ENCODE results near the gene SCAMP1. TPM values are rescaled to one million over a fixed set of nuclear protein-coding genes. Genes with fewer than 3 reads are reported as not detected.

The SCAMP1 gene
- polyA plus RNA-seq, 4 donors: 3.5 to 24.5 (median 7.7) TPM

GRCh38 chr5:78496373-78496772 lies 136.0 kb downstream of the SCAMP1 start:
- no peak for FAIRE-seq
- Histone ChIP-seq H3K9me3 (ENCODE audit: control insufficient read depth in 2 of 2, insufficient read depth in 1 of 2, low read depth in 1 of 2, low read length in 1 of 2) (no peaks in the 10 kb centered on the region), H3K27ac (ENCODE audit: low read depth in 1 of 3, low read length in 2 of 3) (peak overlapping the region in 1 of 3 donors; percentile 41), H3K27me3 (ENCODE audit: control insufficient read depth in 3 of 3, insufficient read depth in 3 of 3, low read length in 3 of 3) (no peaks in the 10 kb centered on the region), H3K4me1 (ENCODE audit: control insufficient read depth in 3 of 3, insufficient read depth in 2 of 3, low read depth in 1 of 3, low read length in 2 of 3) (peaks cover 9 to 17% (median 12%) of the 10 kb centered on the region in 3 donors), H3K4me3 (ENCODE audit: low read depth in 1 of 3, low read length in 3 of 3) (no peak overlapping the region), H3K36me3 (ENCODE audit: control insufficient read depth in 3 of 3, insufficient read depth in 2 of 3, low read depth in 1 of 3, low read length in 3 of 3) (peaks cover 0 to 31% (median 0%) of the 10 kb centered on the region in 3 donors)
- no peak for DNase-seq

GRCh38 chr5:78497573-78498533 lies 137.4 kb downstream of the SCAMP1 start:
- H3K9me3 ChIP-seq (ENCODE audit: control insufficient read depth in 2 of 2, insufficient read depth in 1 of 2, low read depth in 1 of 2, low read length in 1 of 2): no peaks in the 10 kb centered on the region
- H3K27ac ChIP-seq (ENCODE audit: low read depth in 1 of 3, low read length in 2 of 3): no peak overlapping the region
- FAIRE-seq (no peak), DNase-seq (no peak)
- peaks cover 9 to 17% (median 12%) of the 10 kb centered on the region in 3 donors for H3K4me1 ChIP-seq (ENCODE audit: control insufficient read depth in 3 of 3, insufficient read depth in 2 of 3, low read depth in 1 of 3, low read length in 2 of 3)
- H3K27me3 ChIP-seq (ENCODE audit: control insufficient read depth in 3 of 3, insufficient read depth in 3 of 3, low read length in 3 of 3): no peaks in the 10 kb centered on the region
- peaks cover 0 to 24% (median 0%) of the 10 kb centered on the region in 3 donors for H3K36me3 ChIP-seq (ENCODE audit: control insufficient read depth in 3 of 3, insufficient read depth in 2 of 3, low read depth in 1 of 3, low read length in 3 of 3)
- H3K4me3 ChIP-seq (ENCODE audit: low read depth in 1 of 3, low read length in 3 of 3): no peak overlapping the region
- WGBS, 3 donors: 63 to 85% (median 82%) methylated on average over 13 of the region's 13 CpGs

- 17 to 70% (median 45%) methylated on average over 1 of the region's 1 CpG for WGBS, 3 donors
- Histone ChIP-seq H3K36me3 (ENCODE audit: control insufficient read depth in 3 of 3, insufficient read depth in 2 of 3, low read depth in 1 of 3, low read length in 3 of 3) (peaks cover 0 to 15% (median 0%) of the 10 kb centered on the region in 3 donors), H3K9me3 (ENCODE audit: control insufficient read depth in 2 of 2, insufficient read depth in 1 of 2, low read depth in 1 of 2, low read length in 1 of 2) (no peaks in the 10 kb centered on the region), H3K4me3 (ENCODE audit: low read depth in 1 of 3, low read length in 3 of 3) (no peak overlapping the region), H3K27me3 (ENCODE audit: control insufficient read depth in 3 of 3, insufficient read depth in 3 of 3, low read length in 3 of 3) (no peaks in the 10 kb centered on the region), H3K27ac (ENCODE audit: low read depth in 1 of 3, low read length in 2 of 3) (no peak overlapping the region), H3K4me1 (ENCODE audit: control insufficient read depth in 3 of 3, insufficient read depth in 2 of 3, low read depth in 1 of 3, low read length in 2 of 3) (peaks cover 9 to 17% (median 12%) of the 10 kb centered on the region in 3 donors)
- no peak for DNase-seq
- FAIRE-seq: no peak
Measured at GRCh38 chr5:78499485-78499884, 139.1 kb downstream of the SCAMP1 start.

- H3K9me3 ChIP-seq (ENCODE audit: control insufficient read depth in 2 of 2, insufficient read depth in 1 of 2, low read depth in 1 of 2, low read length in 1 of 2): no peaks in the 10 kb centered on the region
- no peak overlapping the region for H3K4me3 ChIP-seq (ENCODE audit: low read depth in 1 of 3, low read length in 3 of 3)
- FAIRE-seq: no peak
- H3K27me3 ChIP-seq (ENCODE audit: control insufficient read depth in 3 of 3, insufficient read depth in 3 of 3, low read length in 3 of 3): no peaks in the 10 kb centered on the region
- no peak for DNase-seq
- H3K27ac ChIP-seq (ENCODE audit: low read depth in 1 of 3, low read length in 2 of 3): no peak overlapping the region
- H3K36me3 ChIP-seq (ENCODE audit: control insufficient read depth in 3 of 3, insufficient read depth in 2 of 3, low read depth in 1 of 3, low read length in 3 of 3): peaks cover 0 to 19% (median 0%) of the 10 kb centered on the region in 3 donors
- peaks cover 9 to 21% (median 12%) of the 10 kb centered on the region in 3 donors for H3K4me1 ChIP-seq (ENCODE audit: control insufficient read depth in 3 of 3, insufficient read depth in 2 of 3, low read depth in 1 of 3, low read length in 2 of 3)
- 61 to 76% (median 75%) methylated on average over 2 of the region's 2 CpGs for WGBS, 3 donors
Measured at GRCh38 chr5:78500028-78500427, 139.6 kb downstream of the SCAMP1 start.

GRCh38 chr5:78500871-78501270 lies 140.5 kb downstream of the SCAMP1 start:
- Histone ChIP-seq H3K9me3 (ENCODE audit: control insufficient read depth in 2 of 2, insufficient read depth in 1 of 2, low read depth in 1 of 2, low read length in 1 of 2) (no peaks in the 10 kb centered on the region), H3K36me3 (ENCODE audit: control insufficient read depth in 3 of 3, insufficient read depth in 2 of 3, low read depth in 1 of 3, low read length in 3 of 3) (peaks cover 0 to 19% (median 0%) of the 10 kb centered on the region in 3 donors), H3K4me1 (ENCODE audit: control insufficient read depth in 3 of 3, insufficient read depth in 2 of 3, low read depth in 1 of 3, low read length in 2 of 3) (peaks cover 7 to 20% (median 15%) of the 10 kb centered on the region in 3 donors), H3K27ac (ENCODE audit: low read depth in 1 of 3, low read length in 2 of 3) (no peak overlapping the region), H3K4me3 (ENCODE audit: low read depth in 1 of 3, low read length in 3 of 3) (no peak overlapping the region), H3K27me3 (ENCODE audit: control insufficient read depth in 3 of 3, insufficient read depth in 3 of 3, low read length in 3 of 3) (no peaks in the 10 kb centered on the region)
- WGBS, 3 donors: 92 to 94% (median 93%) methylated on average over 5 of the region's 5 CpGs
- FAIRE-seq (no peak), DNase-seq (no peak)

GRCh38 chr5:78501411-78502352 lies 141.3 kb downstream of the SCAMP1 start:
- Histone ChIP-seq H3K4me3 (ENCODE audit: low read depth in 1 of 3, low read length in 3 of 3) (no peak overlapping the region), H3K27me3 (ENCODE audit: control insufficient read depth in 3 of 3, insufficient read depth in 3 of 3, low read length in 3 of 3) (no peaks in the 10 kb centered on the region), H3K9me3 (ENCODE audit: control insufficient read depth in 2 of 2, insufficient read depth in 1 of 2, low read depth in 1 of 2, low read length in 1 of 2) (no peaks in the 10 kb centered on the region), H3K27ac (ENCODE audit: low read depth in 1 of 3, low read length in 2 of 3) (no peak overlapping the region), H3K4me1 (ENCODE audit: control insufficient read depth in 3 of 3, insufficient read depth in 2 of 3, low read depth in 1 of 3, low read length in 2 of 3) (peaks cover 4 to 20% (median 12%) of the 10 kb centered on the region in 3 donors), H3K36me3 (ENCODE audit: control insufficient read depth in 3 of 3, insufficient read depth in 2 of 3, low read depth in 1 of 3, low read length in 3 of 3) (peaks cover 0 to 22% (median 0%) of the 10 kb centered on the region in 3 donors)
- DNase-seq (no peak), FAIRE-seq (no peak)
- 60 to 87% (median 82%) methylated on average over 9 of the region's 9 CpGs for WGBS, 3 donors

GRCh38 chr5:78503958-78504653 lies 143.7 kb downstream of the SCAMP1 start:
- FAIRE-seq (no peak), DNase-seq (no peak)
- no peaks in the 10 kb centered on the region for H3K9me3 ChIP-seq (ENCODE audit: control insufficient read depth in 2 of 2, insufficient read depth in 1 of 2, low read depth in 1 of 2, low read length in 1 of 2)
- H3K4me3 ChIP-seq (ENCODE audit: low read depth in 1 of 3, low read length in 3 of 3): no peak overlapping the region
- peak overlapping the region in 2 of 3 donors; percentile 39 to 64 for H3K27ac ChIP-seq (ENCODE audit: low read depth in 1 of 3, low read length in 2 of 3)
- H3K4me1 ChIP-seq (ENCODE audit: control insufficient read depth in 3 of 3, insufficient read depth in 2 of 3, low read depth in 1 of 3, low read length in 2 of 3): peaks cover 0 to 32% (median 6%) of the 10 kb centered on the region in 3 donors
- 79 to 92% (median 85%) methylated on average over 4 of the region's 4 CpGs for WGBS, 3 donors
- peaks cover 0 to 20% (median 0%) of the 10 kb centered on the region in 3 donors for H3K36me3 ChIP-seq (ENCODE audit: control insufficient read depth in 3 of 3, insufficient read depth in 2 of 3, low read depth in 1 of 3, low read length in 3 of 3)
- no peaks in the 10 kb centered on the region for H3K27me3 ChIP-seq (ENCODE audit: control insufficient read depth in 3 of 3, insufficient read depth in 3 of 3, low read length in 3 of 3)

Measured in small intestine (tissue), 7 donors.